ENCODE results near the gene LRRC32. TPM values are rescaled to one million over a fixed set of nuclear protein-coding genes. Genes with fewer than 3 reads are reported as not detected.
A peak's percentile ranks its signal among the peaks of the same experiment; 100 is the strongest.

The LRRC32 gene
- total RNA-seq, 1 donor from 2014 or later, result 24.4 TPM

DNA sequence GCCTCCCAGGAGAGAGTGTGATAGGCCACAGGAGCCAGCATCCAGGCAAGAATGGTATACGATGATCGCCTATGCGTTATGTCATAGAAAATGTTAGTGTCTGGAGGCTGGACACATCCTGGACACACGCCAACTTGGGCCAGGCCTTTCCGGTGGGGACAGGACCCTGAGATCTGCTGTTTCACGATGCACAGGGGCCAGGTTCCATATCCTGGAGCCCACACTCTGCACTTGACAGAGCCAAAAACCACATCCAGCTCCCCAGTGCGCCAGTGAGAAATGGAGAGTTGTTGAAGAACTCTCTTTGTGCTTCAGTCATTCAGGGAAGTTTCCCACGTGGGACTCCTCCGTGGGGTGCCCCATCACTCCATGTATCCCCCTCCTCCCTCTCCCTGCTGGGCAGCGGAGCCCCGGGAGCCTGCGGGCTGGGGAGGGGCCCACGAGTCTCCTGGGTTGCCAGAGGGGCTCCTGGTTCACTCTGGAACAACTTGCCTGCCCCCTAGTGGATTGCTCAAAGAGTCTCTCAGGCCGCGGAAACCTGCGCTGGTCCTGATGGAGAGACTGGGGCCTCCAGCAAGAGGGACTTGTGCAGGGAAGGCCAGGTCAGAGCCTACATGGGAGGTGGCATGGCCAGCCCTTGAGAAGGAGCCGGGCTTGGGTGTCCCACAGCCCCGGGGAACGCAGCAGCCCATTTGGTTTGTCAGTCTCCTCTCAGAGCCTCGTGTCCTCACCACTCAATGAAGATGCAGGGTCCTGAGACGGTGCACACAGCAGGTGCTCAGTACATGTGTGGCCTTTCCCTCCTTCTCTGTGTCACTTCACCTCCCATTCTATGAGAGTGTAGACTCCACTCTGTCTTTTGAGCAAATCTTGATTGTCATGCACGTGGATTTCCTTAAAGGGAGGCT, 10.2 kb upstream of the LRRC32 start:
- Mint-ChIP-seq H3K27me3 (ENCODE audit: low read depth, unreplicated experiment) (peaks cover 57% of the 10 kb centered on the region), H3K4me1 (ENCODE audit: low read depth, unreplicated experiment) (peaks cover 1% of the 10 kb centered on the region), H3K4me3 (ENCODE audit: unreplicated experiment) (no peak overlapping the region), H3K9me3 (ENCODE audit: unreplicated experiment) (no peaks in the 10 kb centered on the region), H3K27ac (ENCODE audit: unreplicated experiment) (no peak overlapping the region), H3K36me3 (ENCODE audit: low read depth, unreplicated experiment) (peaks cover 3% of the 10 kb centered on the region)
- no peaks in the 10 kb centered on the region for H4K20me1 ChIP-seq (ENCODE audit: insufficient read depth, low read length)
- no peak overlapping the region for H3K9ac ChIP-seq (ENCODE audit: low read length)
- TF ChIP-seq, protein P1, sequence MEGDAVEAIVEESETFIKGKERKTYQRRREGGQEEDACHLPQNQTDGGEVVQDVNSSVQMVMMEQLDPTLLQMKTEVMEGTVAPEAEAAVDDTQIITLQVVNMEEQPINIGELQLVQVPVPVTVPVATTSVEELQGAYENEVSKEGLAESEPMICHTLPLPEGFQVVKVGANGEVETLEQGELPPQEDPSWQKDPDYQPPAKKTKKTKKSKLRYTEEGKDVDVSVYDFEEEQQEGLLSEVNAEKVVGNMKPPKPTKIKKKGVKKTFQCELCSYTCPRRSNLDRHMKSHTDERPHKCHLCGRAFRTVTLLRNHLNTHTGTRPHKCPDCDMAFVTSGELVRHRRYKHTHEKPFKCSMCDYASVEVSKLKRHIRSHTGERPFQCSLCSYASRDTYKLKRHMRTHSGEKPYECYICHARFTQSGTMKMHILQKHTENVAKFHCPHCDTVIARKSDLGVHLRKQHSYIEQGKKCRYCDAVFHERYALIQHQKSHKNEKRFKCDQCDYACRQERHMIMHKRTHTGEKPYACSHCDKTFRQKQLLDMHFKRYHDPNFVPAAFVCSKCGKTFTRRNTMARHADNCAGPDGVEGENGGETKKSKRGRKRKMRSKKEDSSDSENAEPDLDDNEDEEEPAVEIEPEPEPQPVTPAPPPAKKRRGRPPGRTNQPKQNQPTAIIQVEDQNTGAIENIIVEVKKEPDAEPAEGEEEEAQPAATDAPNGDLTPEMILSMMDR (IDR thresholded peaks at IDR 0.05; ENCODE audit: insufficient read depth, low read depth, low read length), result peak; percentile 63
- no peak for TF ChIP-seq EZH2 (IDR thresholded peaks at IDR 0.05; ENCODE audit: insufficient read depth, low read length)
- H3K4me3 ChIP-seq (ENCODE audit: insufficient read depth, low read depth, low read length), result no peak overlapping the region
- no peaks in the 10 kb centered on the region for H3K4me1 ChIP-seq (ENCODE audit: insufficient read depth, low read length)
- DNase-seq (ENCODE audit: low read depth) (peak; percentile 25), FAIRE-seq (no peak)
- H3K4me2 ChIP-seq (ENCODE audit: low read length), result peak overlapping the region; percentile 65
- peaks cover 11% of the 10 kb centered on the region for H3K27me3 ChIP-seq (ENCODE audit: insufficient read depth, low read length)
- no peaks in the 10 kb centered on the region for H3K79me2 ChIP-seq (ENCODE audit: insufficient read depth, low read length)
- peak overlapping the region; percentile 74 for H2AFZ ChIP-seq (ENCODE audit: low read depth, low read length)
- no peak overlapping the region for H3K27ac ChIP-seq (ENCODE audit: low read depth, low read length)
- no peaks in the 10 kb centered on the region for H3K9me3 ChIP-seq (ENCODE audit: insufficient read depth, low read depth, low read length)
- no peaks in the 10 kb centered on the region for H3K36me3 ChIP-seq (ENCODE audit: insufficient read depth, low read length)

DNA sequence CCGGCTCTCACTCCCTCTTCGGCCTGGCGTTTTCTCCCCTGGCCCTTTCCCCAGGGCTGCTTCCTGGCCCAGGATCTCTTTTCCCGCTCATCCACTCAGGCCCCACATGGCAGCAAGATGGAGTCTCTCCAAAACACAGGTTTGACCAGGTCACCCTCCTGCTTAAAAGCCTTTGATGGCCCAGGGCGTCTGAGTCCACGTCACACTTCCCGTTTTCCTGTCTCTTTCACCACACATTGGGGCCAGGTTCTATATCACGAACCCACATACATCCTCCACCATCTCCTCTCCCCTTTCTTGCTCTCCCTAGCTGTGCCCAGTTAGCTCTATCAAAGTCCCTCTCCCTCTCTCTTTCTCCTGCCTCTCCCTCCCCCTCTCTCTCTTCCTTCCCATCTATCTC, 7.8 kb upstream of the LRRC32 start:
- H3K4me1 ChIP-seq (ENCODE audit: insufficient read depth, low read length), result no peaks in the 10 kb centered on the region
- Mint-ChIP-seq H3K4me3 (ENCODE audit: unreplicated experiment) (no peak overlapping the region), H3K27ac (ENCODE audit: unreplicated experiment) (no peak overlapping the region), H3K27me3 (ENCODE audit: low read depth, unreplicated experiment) (peaks cover 55% of the 10 kb centered on the region), H3K9me3 (ENCODE audit: unreplicated experiment) (no peaks in the 10 kb centered on the region), H3K36me3 (ENCODE audit: low read depth, unreplicated experiment) (no peaks in the 10 kb centered on the region), H3K4me1 (ENCODE audit: low read depth, unreplicated experiment) (peaks cover 1% of the 10 kb centered on the region)
- H3K4me3 ChIP-seq (ENCODE audit: insufficient read depth, low read depth, low read length), result no peak overlapping the region
- H3K79me2 ChIP-seq (ENCODE audit: insufficient read depth, low read length), result no peaks in the 10 kb centered on the region
- no peak for TF ChIP-seq EZH2 (IDR thresholded peaks at IDR 0.05; ENCODE audit: insufficient read depth, low read length)
- TF ChIP-seq, protein P1 (IDR thresholded peaks at IDR 0.05; ENCODE audit: insufficient read depth, low read depth, low read length), result no peak
- H2AFZ ChIP-seq (ENCODE audit: low read depth, low read length), result no peak overlapping the region
- no peaks in the 10 kb centered on the region for H3K36me3 ChIP-seq (ENCODE audit: insufficient read depth, low read length)
- no peaks in the 10 kb centered on the region for H4K20me1 ChIP-seq (ENCODE audit: insufficient read depth, low read length)
- DNase-seq (ENCODE audit: low read depth) (no peak), FAIRE-seq (no peak)
- no peak overlapping the region for H3K27ac ChIP-seq (ENCODE audit: low read depth, low read length)
- H3K9ac ChIP-seq (ENCODE audit: low read length), result no peak overlapping the region
- no peaks in the 10 kb centered on the region for H3K9me3 ChIP-seq (ENCODE audit: insufficient read depth, low read depth, low read length)
- H3K4me2 ChIP-seq (ENCODE audit: low read length), result no peak overlapping the region
- peaks cover 11% of the 10 kb centered on the region for H3K27me3 ChIP-seq (ENCODE audit: insufficient read depth, low read length)

DNA sequence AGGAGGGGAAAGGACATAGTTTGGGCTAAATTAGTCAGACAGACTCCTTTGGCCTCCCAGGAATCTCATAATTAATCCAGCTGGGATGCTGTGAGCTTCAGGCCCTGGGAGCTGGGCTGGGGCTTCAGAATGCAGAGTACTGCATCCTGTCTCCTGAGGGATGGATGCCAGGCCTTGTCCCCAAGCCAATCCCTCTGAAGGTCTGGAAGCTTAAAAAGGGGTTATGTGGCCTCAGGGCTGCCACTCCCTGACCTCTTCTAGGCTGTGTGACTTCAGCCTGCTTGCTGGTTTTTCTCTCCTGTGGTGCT, 6.9 kb upstream of the LRRC32 start:
- H3K9me3 ChIP-seq (ENCODE audit: insufficient read depth, low read depth, low read length), result no peaks in the 10 kb centered on the region
- H3K79me2 ChIP-seq (ENCODE audit: insufficient read depth, low read length), result no peaks in the 10 kb centered on the region
- Mint-ChIP-seq H3K27ac (ENCODE audit: unreplicated experiment) (no peak overlapping the region), H3K36me3 (ENCODE audit: low read depth, unreplicated experiment) (no peaks in the 10 kb centered on the region), H3K4me1 (ENCODE audit: low read depth, unreplicated experiment) (peaks cover 1% of the 10 kb centered on the region), H3K27me3 (ENCODE audit: low read depth, unreplicated experiment) (peaks cover 58% of the 10 kb centered on the region), H3K4me3 (ENCODE audit: unreplicated experiment) (no peak overlapping the region), H3K9me3 (ENCODE audit: unreplicated experiment) (no peaks in the 10 kb centered on the region)
- no peak overlapping the region for H3K4me2 ChIP-seq (ENCODE audit: low read length)
- no peaks in the 10 kb centered on the region for H3K4me1 ChIP-seq (ENCODE audit: insufficient read depth, low read length)
- no peak for DNase-seq (ENCODE audit: low read depth)
- no peak overlapping the region for H3K4me3 ChIP-seq (ENCODE audit: insufficient read depth, low read depth, low read length)
- no peak overlapping the region for H3K9ac ChIP-seq (ENCODE audit: low read length)
- H2AFZ ChIP-seq (ENCODE audit: low read depth, low read length), result no peak overlapping the region
- no peaks in the 10 kb centered on the region for H4K20me1 ChIP-seq (ENCODE audit: insufficient read depth, low read length)
- H3K27me3 ChIP-seq (ENCODE audit: insufficient read depth, low read length), result peaks cover 11% of the 10 kb centered on the region
- no peak overlapping the region for H3K27ac ChIP-seq (ENCODE audit: low read depth, low read length)
- TF ChIP-seq EZH2 (IDR thresholded peaks at IDR 0.05; ENCODE audit: insufficient read depth, low read length), result no peak
- TF ChIP-seq, protein P1 (IDR thresholded peaks at IDR 0.05; ENCODE audit: insufficient read depth, low read depth, low read length), result no peak
- FAIRE-seq, result no peak
- H3K36me3 ChIP-seq (ENCODE audit: insufficient read depth, low read length), result no peaks in the 10 kb centered on the region

All from astrocyte (in vitro differentiated cells and primary cell).